Endodermal cell (in vitro differentiated cells): ENCODE data around the gene IMPA2. TPM values are rescaled to one million over a fixed set of nuclear protein-coding genes. Genes with fewer than 3 reads are reported as not detected.
"Not testable (repeated sequence)": the region's sequence is repeated elsewhere in the genome, so short reads cannot be mapped to it uniquely, and the experiment has no call there.

Experiments used
- DNase-seq: peaks from one replicate; pipeline ENCODE4 v3.0.0-alpha.2; 2017
- H3K27ac ChIP-seq: 2 replicates; pipeline ENCODE4 v1.5.1; 2013; ENCODE audit warnings: mild to moderate bottlenecking, low read depth, low read length, moderate library complexity
- H3K27me3 ChIP-seq: 2 replicates; pipeline ENCODE4 v1.6.1; 2013; ENCODE audit warnings: mild to moderate bottlenecking, low read length, moderate library complexity; ENCODE audit not compliant: insufficient read depth, control insufficient read depth, poor library complexity, severe bottlenecking
- H3K36me3 ChIP-seq: 2 replicates; pipeline ENCODE4 v1.7.0; 2013; ENCODE audit warnings: mild to moderate bottlenecking, low read length, moderate library complexity; ENCODE audit not compliant: control insufficient read depth, insufficient read depth
- H3K4me1 ChIP-seq: one replicate; pipeline ENCODE4 v1.7.0; 2013; ENCODE audit warnings: low read length; ENCODE audit not compliant: control insufficient read depth, insufficient read depth
- H3K4me3 ChIP-seq: 2 replicates; pipeline ENCODE4 v1.5.1; 2013; ENCODE audit warnings: mild to moderate bottlenecking, low read length, moderate library complexity
- H3K9ac ChIP-seq: 2 replicates; pipeline ENCODE4 v1.6.1; 2013; ENCODE audit warnings: mild to moderate bottlenecking, low read length, moderate library complexity; ENCODE audit not compliant: poor library complexity, severe bottlenecking; ENCODE audit errors: extremely low read depth
- H3K9me3 ChIP-seq: 2 replicates; pipeline ENCODE4 v1.6.1; 2013; ENCODE audit warnings: mild to moderate bottlenecking, low read length, moderate library complexity; ENCODE audit not compliant: control insufficient read depth
- H3K27ac Mint-ChIP-seq: 2 replicates; pipeline ENCODE4 v1.8.0; 2020; ENCODE audit warnings: mixed read lengths
- H3K27me3 Mint-ChIP-seq: 2 replicates; pipeline ENCODE4 v1.8.0; 2021; ENCODE audit warnings: mild to moderate bottlenecking, mixed read lengths; ENCODE audit not compliant: insufficient read depth
- H3K36me3 Mint-ChIP-seq: 2 replicates; pipeline ENCODE4 v1.8.0; 2020; ENCODE audit warnings: low read depth, mixed read lengths
- H3K4me1 Mint-ChIP-seq: 2 replicates; pipeline ENCODE4 v1.8.0; 2020; ENCODE audit warnings: mixed read lengths
- H3K4me3 Mint-ChIP-seq: 2 replicates; pipeline ENCODE4 v1.8.0; 2020; ENCODE audit warnings: mild to moderate bottlenecking, moderate library complexity, mixed read lengths
- H3K9me3 Mint-ChIP-seq: 2 replicates; pipeline ENCODE4 v1.8.0; 2020; ENCODE audit warnings: mild to moderate bottlenecking, mixed read lengths
- WGBS, 2 experiments: methylation state at CpG; one replicate each; pipeline versions ENCODE4 v1.1.5 to v1.1.7; 2013; ENCODE audit warnings: missing lambda C conversion rate in 2 of 2, mixed read lengths in 1 of 2; ENCODE audit not compliant: insufficient coverage in 1 of 2, insufficient read length in 1 of 2; 5-methylcytosine and 5-hydroxymethylcytosine counted together
- total RNA-seq, 2 donors: library from RNA; stranded (reverse); fragmentation: NEBNext Ultra II Directional in 1 of 2; extraction: Animal tissue kit (Norgen Biotek cat#: 25700) in 1 of 2; gene quantifications; 2 replicates in 1 of 2; 3 replicates in 1 of 2; pipeline ENCODE4 v1.2.1, GENCODE V29; 2021
- TF ChIP-seq, protein P1 (sequence below): fragments of 200-600 bp; sonication (generic); conservative IDR thresholded peaks from 2 replicates; pipeline ENCODE4 v1.5.0; 2021; ENCODE audit warnings: antibody characterized with exemption, mild to moderate bottlenecking

IMPA2 gene
- total RNA-seq, 2 donors from 2014 or later: 68.0 to 88.9 TPM

DNA sequence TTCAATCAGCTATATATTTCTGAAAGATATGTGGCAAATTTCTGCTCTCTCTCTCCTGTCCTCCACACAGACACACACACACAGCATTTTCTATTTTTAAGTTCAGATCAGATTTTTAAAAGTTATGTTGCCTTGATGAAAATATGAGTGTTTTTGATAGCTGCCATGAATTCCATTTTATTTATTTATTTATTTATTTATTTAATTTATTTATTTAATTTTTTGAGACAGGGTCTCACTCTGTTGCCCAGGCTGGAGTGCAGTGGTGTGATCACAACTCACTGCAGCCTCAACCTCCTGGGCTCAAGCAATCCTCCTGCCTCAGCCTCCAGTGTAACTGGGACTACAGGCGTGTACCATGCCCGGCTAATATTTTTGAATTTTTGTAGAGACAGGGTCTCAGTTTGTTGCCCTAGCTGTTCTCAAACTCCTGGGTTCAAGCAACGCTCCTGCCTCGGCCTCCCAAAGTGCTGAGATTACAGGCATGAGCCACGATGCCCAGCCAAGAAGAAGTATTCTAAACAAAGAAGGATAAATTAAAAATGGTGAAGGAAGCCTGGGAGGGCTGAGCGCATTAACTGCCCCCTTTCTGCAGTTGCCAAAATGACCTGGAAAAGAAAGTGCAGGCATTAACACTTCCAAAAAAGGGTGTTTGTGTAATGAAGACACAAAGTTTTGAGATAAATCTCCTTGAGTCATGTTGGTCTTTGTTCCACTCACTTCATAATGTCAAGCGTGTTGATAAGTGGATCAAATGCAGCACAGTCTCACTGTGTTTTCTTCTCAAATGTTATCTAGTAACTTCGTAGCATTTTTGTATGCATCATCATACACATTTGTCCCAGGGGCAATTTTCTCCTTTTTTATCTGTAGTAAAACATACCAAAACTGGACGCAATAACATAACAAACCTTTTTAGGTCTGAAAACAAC is 11.1 kb upstream of the IMPA2 start:
- DNase-seq: no peak
- Mint-ChIP-seq H3K36me3 (no peaks in the 10 kb centered on the region), H3K27ac (no peak overlapping the region), H3K27me3 (no peaks in the 10 kb centered on the region), H3K4me3 (no peak overlapping the region), H3K9me3 (no peaks in the 10 kb centered on the region), H3K4me1 (peaks cover 4% of the 10 kb centered on the region)
- no peak overlapping the region for H3K4me3 ChIP-seq
- no peaks in the 10 kb centered on the region for H3K36me3 ChIP-seq
- no peaks in the 10 kb centered on the region for H3K9me3 ChIP-seq
- H3K27ac ChIP-seq: no peak overlapping the region
- no peaks in the 10 kb centered on the region for H3K4me1 ChIP-seq
- H3K27me3 ChIP-seq: no peaks in the 10 kb centered on the region
- 89 to 93% methylated on average over 7 to 9 of the region's 9 CpGs for WGBS, 2 experiments
- no peak overlapping the region for H3K9ac ChIP-seq
- TF ChIP-seq, protein P1, sequence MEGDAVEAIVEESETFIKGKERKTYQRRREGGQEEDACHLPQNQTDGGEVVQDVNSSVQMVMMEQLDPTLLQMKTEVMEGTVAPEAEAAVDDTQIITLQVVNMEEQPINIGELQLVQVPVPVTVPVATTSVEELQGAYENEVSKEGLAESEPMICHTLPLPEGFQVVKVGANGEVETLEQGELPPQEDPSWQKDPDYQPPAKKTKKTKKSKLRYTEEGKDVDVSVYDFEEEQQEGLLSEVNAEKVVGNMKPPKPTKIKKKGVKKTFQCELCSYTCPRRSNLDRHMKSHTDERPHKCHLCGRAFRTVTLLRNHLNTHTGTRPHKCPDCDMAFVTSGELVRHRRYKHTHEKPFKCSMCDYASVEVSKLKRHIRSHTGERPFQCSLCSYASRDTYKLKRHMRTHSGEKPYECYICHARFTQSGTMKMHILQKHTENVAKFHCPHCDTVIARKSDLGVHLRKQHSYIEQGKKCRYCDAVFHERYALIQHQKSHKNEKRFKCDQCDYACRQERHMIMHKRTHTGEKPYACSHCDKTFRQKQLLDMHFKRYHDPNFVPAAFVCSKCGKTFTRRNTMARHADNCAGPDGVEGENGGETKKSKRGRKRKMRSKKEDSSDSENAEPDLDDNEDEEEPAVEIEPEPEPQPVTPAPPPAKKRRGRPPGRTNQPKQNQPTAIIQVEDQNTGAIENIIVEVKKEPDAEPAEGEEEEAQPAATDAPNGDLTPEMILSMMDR: no peak

DNA sequence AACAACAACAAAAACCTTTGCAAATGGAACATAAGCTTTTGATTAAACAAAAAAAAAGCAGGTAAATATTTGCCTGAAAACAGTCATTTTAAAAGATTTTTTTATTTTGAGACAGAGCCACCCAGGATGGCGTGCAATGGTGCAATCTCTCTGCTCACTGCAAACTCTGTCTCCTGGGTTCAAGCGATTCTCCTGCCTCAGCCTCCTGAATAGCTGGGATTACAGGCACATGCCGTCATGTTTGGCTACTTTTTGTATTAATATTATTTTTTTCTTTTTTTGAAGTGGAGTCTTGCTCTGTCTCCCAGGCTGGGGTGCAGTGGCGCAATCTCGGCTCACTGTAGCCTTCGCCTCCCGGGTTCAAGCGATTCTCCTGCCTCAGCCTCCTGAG is 10.5 kb upstream of the IMPA2 start:
- not testable (repeated sequence) for H3K36me3 ChIP-seq, H3K4me3 ChIP-seq, H3K36me3 Mint-ChIP-seq, H3K4me3 Mint-ChIP-seq, H3K9me3 Mint-ChIP-seq, H3K4me1 ChIP-seq, H3K4me1 Mint-ChIP-seq, H3K27me3 Mint-ChIP-seq, DNase-seq, H3K27me3 ChIP-seq, H3K27ac Mint-ChIP-seq, H3K27ac ChIP-seq, H3K9ac ChIP-seq, H3K9me3 ChIP-seq
- WGBS, 2 experiments: 95% methylated on average over 2 to 8 of the region's 8 CpGs

DNA sequence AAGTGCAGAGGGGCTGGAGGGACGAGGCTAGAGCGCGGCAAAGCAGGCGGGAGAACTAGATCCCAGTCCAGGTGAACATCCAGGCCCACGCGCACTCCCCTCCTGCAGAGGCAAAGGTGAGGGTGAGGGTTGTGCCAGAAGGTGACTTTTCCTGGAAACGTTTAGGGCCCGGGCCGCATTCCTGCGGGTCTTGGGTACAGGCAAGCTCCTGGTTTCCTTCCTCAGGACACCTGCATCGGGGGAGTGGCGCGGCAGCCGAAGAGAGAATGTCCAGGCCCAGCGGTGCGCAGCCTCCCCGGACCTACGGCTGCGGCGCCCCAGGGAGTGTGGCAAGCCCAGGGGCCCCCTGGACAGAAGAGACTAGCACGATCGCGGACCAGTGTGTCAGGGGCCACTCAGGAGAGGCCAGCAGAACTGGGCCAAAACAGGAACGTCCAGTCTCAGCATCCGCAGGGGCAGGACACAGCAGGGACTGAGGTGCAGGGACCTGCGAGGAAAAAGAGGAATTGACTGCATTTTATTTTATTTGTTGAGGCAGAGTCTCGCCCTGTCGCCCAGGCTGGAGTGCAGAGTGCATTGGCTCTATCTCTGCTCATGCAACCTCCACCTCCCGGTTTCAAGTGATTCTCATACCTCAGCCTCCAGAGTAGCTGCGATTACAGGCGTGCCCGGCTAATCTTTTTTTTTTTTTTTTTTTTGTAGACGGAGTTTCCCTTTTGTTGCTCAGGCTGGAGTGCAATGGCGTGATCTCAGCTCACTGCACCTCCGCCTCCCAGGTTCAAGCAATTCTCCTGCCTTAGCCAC is 8.7 kb upstream of the IMPA2 start:
- Histone ChIP-seq H3K27me3 (no peaks in the 10 kb centered on the region), H3K27ac (no peak overlapping the region), H3K9me3 (no peaks in the 10 kb centered on the region), H3K4me3 (no peak overlapping the region), H3K36me3 (no peaks in the 10 kb centered on the region), H3K4me1 (no peaks in the 10 kb centered on the region), H3K9ac (no peak overlapping the region)
- TF ChIP-seq, protein P1: no peak
- H3K9me3 Mint-ChIP-seq: no peaks in the 10 kb centered on the region
- no peaks in the 10 kb centered on the region for H3K36me3 Mint-ChIP-seq
- no peak overlapping the region for H3K27ac Mint-ChIP-seq
- no peak for DNase-seq
- H3K4me1 Mint-ChIP-seq: peaks cover 4% of the 10 kb centered on the region
- WGBS, 2 experiments: 93 to 94% methylated on average over 23 to 35 of the region's 35 CpGs
- no peaks in the 10 kb centered on the region for H3K27me3 Mint-ChIP-seq
- no peak overlapping the region for H3K4me3 Mint-ChIP-seq
